Measurements from ENCODE around the gene FAM20C. TPM values are rescaled to one million over a fixed set of nuclear protein-coding genes. Genes with fewer than 3 reads are reported as not detected.

FAM20C gene
- total RNA-seq, 1 experiment from 2014 or later: 62.6 TPM

DNA sequence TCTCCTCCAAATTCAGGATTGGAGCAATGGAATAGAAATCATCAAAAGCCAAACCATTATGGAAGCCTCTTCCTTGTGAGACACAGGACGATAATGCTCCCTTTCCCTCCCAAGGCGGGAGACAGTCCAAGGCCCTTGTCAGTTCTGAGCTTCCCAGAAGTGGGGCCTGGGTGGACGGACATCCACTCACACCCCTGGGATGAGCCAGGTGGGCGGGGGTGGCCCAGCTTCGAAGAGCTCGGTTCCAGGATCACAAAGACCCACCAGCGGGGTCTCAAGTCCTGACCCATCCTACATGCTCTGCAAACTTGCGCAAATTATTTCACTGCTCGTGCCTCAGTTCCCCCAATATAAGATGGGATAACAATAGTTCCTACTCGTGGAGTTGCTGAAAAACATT lies 87.5 kb downstream of the FAM20C start:
- H4K20me1 ChIP-seq (ENCODE audit: control insufficient read depth, insufficient read depth, insufficient read length): no peaks in the 10 kb centered on the region
- no peak for DNase-seq

More for the DNA sequence above, 87.5 kb downstream of the FAM20C start:
- TF ChIP-seq, protein P1, sequence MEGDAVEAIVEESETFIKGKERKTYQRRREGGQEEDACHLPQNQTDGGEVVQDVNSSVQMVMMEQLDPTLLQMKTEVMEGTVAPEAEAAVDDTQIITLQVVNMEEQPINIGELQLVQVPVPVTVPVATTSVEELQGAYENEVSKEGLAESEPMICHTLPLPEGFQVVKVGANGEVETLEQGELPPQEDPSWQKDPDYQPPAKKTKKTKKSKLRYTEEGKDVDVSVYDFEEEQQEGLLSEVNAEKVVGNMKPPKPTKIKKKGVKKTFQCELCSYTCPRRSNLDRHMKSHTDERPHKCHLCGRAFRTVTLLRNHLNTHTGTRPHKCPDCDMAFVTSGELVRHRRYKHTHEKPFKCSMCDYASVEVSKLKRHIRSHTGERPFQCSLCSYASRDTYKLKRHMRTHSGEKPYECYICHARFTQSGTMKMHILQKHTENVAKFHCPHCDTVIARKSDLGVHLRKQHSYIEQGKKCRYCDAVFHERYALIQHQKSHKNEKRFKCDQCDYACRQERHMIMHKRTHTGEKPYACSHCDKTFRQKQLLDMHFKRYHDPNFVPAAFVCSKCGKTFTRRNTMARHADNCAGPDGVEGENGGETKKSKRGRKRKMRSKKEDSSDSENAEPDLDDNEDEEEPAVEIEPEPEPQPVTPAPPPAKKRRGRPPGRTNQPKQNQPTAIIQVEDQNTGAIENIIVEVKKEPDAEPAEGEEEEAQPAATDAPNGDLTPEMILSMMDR (conservative IDR thresholded peaks at IDR 0.05): no peak
- Histone ChIP-seq H2AFZ (ENCODE audit: low read length) (no peak overlapping the region), H3K79me2 (ENCODE audit: insufficient read depth, low read length) (no peaks in the 10 kb centered on the region), H2BK15ac (ENCODE audit: low read depth, low read length) (no peak overlapping the region), H2BK5ac (ENCODE audit: insufficient read length, low read length) (no peak overlapping the region), H4K8ac (replicated peaks; ENCODE audit: insufficient read length, low read depth, low read length) (no peak overlapping the region), H3K14ac (ENCODE audit: insufficient read depth, low read length) (no peak overlapping the region), H4K5ac (ENCODE audit: insufficient read length, low read depth, low read length) (no peak overlapping the region), H2BK12ac (ENCODE audit: insufficient read length, low read depth, low read length) (no peak overlapping the region), H3K9ac (ENCODE audit: extremely low read depth, insufficient read length, low read length) (no peak overlapping the region), H3K56ac (ENCODE audit: insufficient read length, low read depth, low read length) (no peak overlapping the region), H2BK120ac (ENCODE audit: low read depth, low read length, poor library complexity, severe bottlenecking) (no peak overlapping the region), H2BK20ac (ENCODE audit: low read depth, low read length, poor library complexity, severe bottlenecking) (no peak overlapping the region), H3K27me3 (ENCODE audit: insufficient read depth, low read length) (no peaks in the 10 kb centered on the region), H2AK5ac (ENCODE audit: insufficient read length, low read length) (no peak overlapping the region), H3K79me1 (ENCODE audit: insufficient read depth, low read depth, low read length, poor library complexity, severe bottlenecking) (no peaks in the 10 kb centered on the region), H3K4me2 (ENCODE audit: insufficient read depth, insufficient read length, low read length) (no peak overlapping the region), H3K23ac (ENCODE audit: insufficient read length, low read depth, low read length) (no peak overlapping the region), H3K4ac (ENCODE audit: low read depth, low read length) (no peak overlapping the region), H3K18ac (ENCODE audit: insufficient read length, low read depth, low read length) (no peak overlapping the region), H3K4me1 (ENCODE audit: insufficient read depth, low read length) (no peaks in the 10 kb centered on the region), H3K27ac (ENCODE audit: insufficient read length, low read depth, low read length) (no peak overlapping the region), H4K91ac (ENCODE audit: insufficient read length, low read depth, low read length) (no peak overlapping the region), H3T11ph (ENCODE audit: low read length) (no peak overlapping the region), H3K9me3 (ENCODE audit: control insufficient read depth, low read depth, low read length) (peaks cover 9% of the 10 kb centered on the region), H3K23me2 (ENCODE audit: insufficient read length, low read depth, low read length, poor library complexity, severe bottlenecking) (peaks cover 3% of the 10 kb centered on the region)
- no peak overlapping the region for H3K4me3 Mint-ChIP-seq
- H3K36me3 Mint-ChIP-seq (ENCODE audit: insufficient read depth in 1 of 3, low read depth in 3 of 3): peaks cover 0 to 8% (median 2%) of the 10 kb centered on the region in 3 experiments; a peak in 4 of 7 replicates
- H3K27ac Mint-ChIP-seq: no peak overlapping the region
- no CpG with 5 or more reads among the region's 10 CpGs for WGBS (ENCODE audit: extremely low coverage, insufficient read length, low lambda C conversion rate)
- peaks cover 42% of the 10 kb centered on the region for H3K27me3 Mint-ChIP-seq (ENCODE audit: low read depth)
- no peaks in the 10 kb centered on the region for H3K4me1 Mint-ChIP-seq
- H3K9me3 Mint-ChIP-seq: peaks cover 38 to 65% of the 10 kb centered on the region in 2 experiments
